SK-N-SH treated with all-trans-retinoic acid at 6 μM for 48 hours (cell line): ENCODE data around the gene ARHGAP12.

Experiments
- ARNTL ChIP-seq: fragments of 450-650 bp; formaldehyde crosslinking; IDR thresholded peaks from 2 replicates; pipeline ENCODE4 v1.5.0; 2020; ENCODE audit warnings: low read depth, mild to moderate bottlenecking, moderate library complexity, borderline replicate concordance
- OSR1 ChIP-seq: fragments of 250-450 bp; sonication (Bioruptor Pico); IDR thresholded peaks from 2 replicates; pipeline ENCODE4 v1.8.0; 2022; ENCODE audit warnings: moderate library complexity, mild to moderate bottlenecking, inconsistent platforms
- TCF4 ChIP-seq: fragments of 250-450 bp; sonication (Bioruptor Pico); IDR thresholded peaks from 2 replicates; pipeline ENCODE4 v1.8.0; 2021; ENCODE audit warnings: mild to moderate bottlenecking, moderate library complexity, borderline replicate concordance
- TF ChIP-seq, protein P1 (sequence below): fragments of 250-450 bp; sonication (Bioruptor Pico); IDR thresholded peaks from 2 replicates; pipeline ENCODE4 v1.5.1; 2020; ENCODE audit warnings: low read depth, mild to moderate bottlenecking, moderate library complexity
- TF ChIP-seq, protein P2 (sequence below): fragments of 250-450 bp; sonication (Bioruptor Pico); IDR thresholded peaks from 2 replicates; pipeline ENCODE4 v1.5.0; 2020; ENCODE audit warnings: mild to moderate bottlenecking, moderate library complexity
- TF ChIP-seq, protein P3 (sequence below): fragments of 250-450 bp; sonication (Bioruptor Pico); IDR thresholded peaks from 2 replicates; pipeline ENCODE4 v1.8.0; 2020; ENCODE audit warnings: mild to moderate bottlenecking, moderate library complexity, borderline replicate concordance

DNA sequence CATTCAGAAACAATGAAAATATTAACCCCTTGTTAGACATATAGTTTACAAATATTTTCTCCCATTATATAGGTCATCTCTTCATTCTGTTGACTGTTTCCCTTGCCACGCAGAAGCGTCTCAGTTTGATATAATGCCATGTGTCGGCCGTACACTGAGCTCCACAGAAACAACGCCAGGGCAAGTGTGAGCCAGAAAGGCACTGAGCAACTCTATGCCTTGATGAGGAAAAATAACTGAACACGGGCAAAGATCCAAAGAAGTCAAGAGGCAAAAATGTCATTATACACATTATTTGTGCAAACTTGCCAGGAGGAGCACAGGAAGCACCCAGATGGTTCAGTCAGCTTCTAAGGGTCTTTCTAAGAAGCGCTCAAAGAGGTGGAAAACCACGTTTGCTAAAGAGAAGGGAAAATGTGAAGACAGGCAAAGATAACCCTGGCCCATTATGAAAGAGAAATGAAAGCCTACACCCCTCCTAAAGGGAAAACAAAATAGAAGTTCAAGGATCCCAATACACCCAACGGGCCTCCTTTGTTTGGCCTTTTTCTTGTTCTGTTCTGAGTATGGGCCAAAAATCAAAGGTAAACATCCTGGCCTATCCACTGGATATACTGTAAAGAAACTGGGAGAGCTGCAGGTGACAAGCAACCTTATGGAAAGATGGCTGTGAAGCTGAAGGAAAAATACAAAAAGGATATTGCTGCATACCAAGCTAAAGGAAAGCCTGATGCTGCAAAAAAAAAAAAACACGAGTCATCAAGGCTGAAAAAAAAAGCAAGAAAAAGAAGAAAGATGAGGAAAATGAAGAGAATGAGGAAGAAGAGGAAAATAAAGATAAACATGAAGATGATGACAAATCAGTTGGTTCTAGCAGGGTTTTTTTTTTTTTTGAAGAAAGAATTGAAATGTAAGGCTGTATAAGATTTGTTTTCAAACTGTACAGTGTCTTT is 15.5 kb downstream of the ARHGAP12 start:
- TF ChIP-seq, protein P1, sequence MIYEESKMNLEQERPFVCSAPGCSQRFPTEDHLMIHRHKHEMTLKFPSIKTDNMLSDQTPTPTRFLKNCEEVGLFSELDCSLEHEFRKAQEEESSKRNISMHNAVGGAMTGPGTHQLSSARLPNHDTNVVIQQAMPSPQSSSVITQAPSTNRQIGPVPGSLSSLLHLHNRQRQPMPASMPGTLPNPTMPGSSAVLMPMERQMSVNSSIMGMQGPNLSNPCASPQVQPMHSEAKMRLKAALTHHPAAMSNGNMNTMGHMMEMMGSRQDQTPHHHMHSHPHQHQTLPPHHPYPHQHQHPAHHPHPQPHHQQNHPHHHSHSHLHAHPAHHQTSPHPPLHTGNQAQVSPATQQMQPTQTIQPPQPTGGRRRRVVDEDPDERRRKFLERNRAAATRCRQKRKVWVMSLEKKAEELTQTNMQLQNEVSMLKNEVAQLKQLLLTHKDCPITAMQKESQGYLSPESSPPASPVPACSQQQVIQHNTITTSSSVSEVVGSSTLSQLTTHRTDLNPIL (CRISPR knock-in tag) = no peak
- no peak for TF ChIP-seq TCF4 (CRISPR knock-in tag)
- TF ChIP-seq OSR1 (CRISPR knock-in tag) = no peak
- TF ChIP-seq, protein P2, sequence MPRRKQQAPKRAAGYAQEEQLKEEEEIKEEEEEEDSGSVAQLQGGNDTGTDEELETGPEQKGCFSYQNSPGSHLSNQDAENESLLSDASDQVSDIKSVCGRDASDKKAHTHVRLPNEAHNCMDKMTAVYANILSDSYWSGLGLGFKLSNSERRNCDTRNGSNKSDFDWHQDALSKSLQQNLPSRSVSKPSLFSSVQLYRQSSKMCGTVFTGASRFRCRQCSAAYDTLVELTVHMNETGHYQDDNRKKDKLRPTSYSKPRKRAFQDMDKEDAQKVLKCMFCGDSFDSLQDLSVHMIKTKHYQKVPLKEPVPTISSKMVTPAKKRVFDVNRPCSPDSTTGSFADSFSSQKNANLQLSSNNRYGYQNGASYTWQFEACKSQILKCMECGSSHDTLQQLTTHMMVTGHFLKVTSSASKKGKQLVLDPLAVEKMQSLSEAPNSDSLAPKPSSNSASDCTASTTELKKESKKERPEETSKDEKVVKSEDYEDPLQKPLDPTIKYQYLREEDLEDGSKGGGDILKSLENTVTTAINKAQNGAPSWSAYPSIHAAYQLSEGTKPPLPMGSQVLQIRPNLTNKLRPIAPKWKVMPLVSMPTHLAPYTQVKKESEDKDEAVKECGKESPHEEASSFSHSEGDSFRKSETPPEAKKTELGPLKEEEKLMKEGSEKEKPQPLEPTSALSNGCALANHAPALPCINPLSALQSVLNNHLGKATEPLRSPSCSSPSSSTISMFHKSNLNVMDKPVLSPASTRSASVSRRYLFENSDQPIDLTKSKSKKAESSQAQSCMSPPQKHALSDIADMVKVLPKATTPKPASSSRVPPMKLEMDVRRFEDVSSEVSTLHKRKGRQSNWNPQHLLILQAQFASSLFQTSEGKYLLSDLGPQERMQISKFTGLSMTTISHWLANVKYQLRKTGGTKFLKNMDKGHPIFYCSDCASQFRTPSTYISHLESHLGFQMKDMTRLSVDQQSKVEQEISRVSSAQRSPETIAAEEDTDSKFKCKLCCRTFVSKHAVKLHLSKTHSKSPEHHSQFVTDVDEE (CRISPR knock-in tag) = no peak
- TF ChIP-seq ARNTL (CRISPR knock-in tag) = no peak
- TF ChIP-seq, protein P3, sequence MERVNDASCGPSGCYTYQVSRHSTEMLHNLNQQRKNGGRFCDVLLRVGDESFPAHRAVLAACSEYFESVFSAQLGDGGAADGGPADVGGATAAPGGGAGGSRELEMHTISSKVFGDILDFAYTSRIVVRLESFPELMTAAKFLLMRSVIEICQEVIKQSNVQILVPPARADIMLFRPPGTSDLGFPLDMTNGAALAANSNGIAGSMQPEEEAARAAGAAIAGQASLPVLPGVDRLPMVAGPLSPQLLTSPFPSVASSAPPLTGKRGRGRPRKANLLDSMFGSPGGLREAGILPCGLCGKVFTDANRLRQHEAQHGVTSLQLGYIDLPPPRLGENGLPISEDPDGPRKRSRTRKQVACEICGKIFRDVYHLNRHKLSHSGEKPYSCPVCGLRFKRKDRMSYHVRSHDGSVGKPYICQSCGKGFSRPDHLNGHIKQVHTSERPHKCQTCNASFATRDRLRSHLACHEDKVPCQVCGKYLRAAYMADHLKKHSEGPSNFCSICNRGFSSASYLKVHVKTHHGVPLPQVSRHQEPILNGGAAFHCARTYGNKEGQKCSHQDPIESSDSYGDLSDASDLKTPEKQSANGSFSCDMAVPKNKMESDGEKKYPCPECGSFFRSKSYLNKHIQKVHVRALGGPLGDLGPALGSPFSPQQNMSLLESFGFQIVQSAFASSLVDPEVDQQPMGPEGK (CRISPR knock-in tag) = no peak
